WTC11 (cell line): ENCODE measurements around the gene LBH. TPM values are rescaled to one million over a fixed set of nuclear protein-coding genes. Genes with fewer than 3 reads are reported as not detected.

ENCODE experiments used
- ATAC-seq: fragments of 200-7000 bp; cut with Tn5 transposase; 2 replicates; pipeline ENCODE4 v1.10.0; 2021; ENCODE audit warnings: mild to moderate bottlenecking, moderate library complexity
- CTCF ChIA-PET: fragments of 300-600 bp; sonication (Branson Sonifier 250); formaldehyde crosslinking; loops from one replicate; lab custom pipeline; 2021; ENCODE audit warnings: antibody characterized with exemption; lab: Charles Lee
- POLR2A ChIA-PET: fragments of 350-600 bp; sonication (Branson Sonifier 250); formaldehyde crosslinking; loops from one replicate; lab custom pipeline; 2021; ENCODE audit warnings: antibody characterized with exemption; lab: Charles Lee
- DNase-seq: peaks from one replicate; pipeline ENCODE4 v3.0.0; 2021; ENCODE audit warnings: low spot score
- H3K27ac Mint-ChIP-seq: 2 replicates; pipeline ENCODE4 v1.8.0; 2021; ENCODE audit warnings: mixed read lengths
- H3K27me3 Mint-ChIP-seq: 2 replicates; pipeline ENCODE4 v1.8.0; 2021; ENCODE audit warnings: low read depth, mild to moderate bottlenecking, moderate library complexity, mixed read lengths
- H3K36me3 Mint-ChIP-seq: 2 replicates; pipeline ENCODE4 v1.8.0; 2021; ENCODE audit warnings: mixed read lengths
- H3K4me1 Mint-ChIP-seq: 2 replicates; pipeline ENCODE4 v1.8.0; 2022; ENCODE audit warnings: mixed read lengths
- H3K4me3 Mint-ChIP-seq: 2 replicates; pipeline ENCODE4 v1.8.0; 2021; ENCODE audit warnings: mild to moderate bottlenecking, moderate library complexity, mixed read lengths
- H3K9me3 Mint-ChIP-seq: 2 replicates; pipeline ENCODE4 v1.8.0; 2021; ENCODE audit warnings: mixed read lengths
- ATF1 ChIP-seq: sonication (generic); formaldehyde crosslinking; IDR thresholded peaks from 2 replicates; pipeline ENCODE4 v1.8.1; 2023; ENCODE audit warnings: mild to moderate bottlenecking, moderate library complexity, missing genetic modification reagents
- ATF2 ChIP-seq: sonication (generic); formaldehyde crosslinking; IDR thresholded peaks from 2 replicates; pipeline ENCODE4 v1.8.1; 2022; ENCODE audit warnings: low read depth, missing genetic modification reagents, borderline replicate concordance
- CDX4 ChIP-seq: fragments of 250-450 bp; sonication (Bioruptor Pico); IDR thresholded peaks from 2 replicates; pipeline ENCODE4 v1.9.0; 2021; ENCODE audit warnings: moderate library complexity, mild to moderate bottlenecking, inconsistent platforms, borderline replicate concordance
- CREM ChIP-seq: sonication (generic); formaldehyde crosslinking; IDR thresholded peaks from 2 replicates; pipeline ENCODE4 v1.8.1; 2022; ENCODE audit warnings: mild to moderate bottlenecking, missing genetic modification reagents, moderate library complexity
- E2F5 ChIP-seq: sonication (generic); formaldehyde crosslinking; IDR thresholded peaks from 2 replicates; pipeline ENCODE4 v1.8.1; 2022; ENCODE audit warnings: mild to moderate bottlenecking, moderate library complexity, missing genetic modification reagents
- ETV6 ChIP-seq: sonication (generic); formaldehyde crosslinking; IDR thresholded peaks from 2 replicates; pipeline ENCODE4 v1.8.1; 2022; ENCODE audit warnings: mild to moderate bottlenecking, missing genetic modification reagents
- FOXJ3 ChIP-seq: sonication (generic); formaldehyde crosslinking; IDR thresholded peaks from 2 replicates; pipeline ENCODE4 v1.9.0; 2021; ENCODE audit warnings: missing genetic modification reagents, mild to moderate bottlenecking, borderline replicate concordance
- GABPB1 ChIP-seq: sonication (generic); formaldehyde crosslinking; IDR thresholded peaks from 2 replicates; pipeline ENCODE4 v1.8.1; 2023; ENCODE audit warnings: mild to moderate bottlenecking, missing genetic modification reagents
- KAT7 ChIP-seq: sonication (generic); formaldehyde crosslinking; IDR thresholded peaks from 2 replicates; pipeline ENCODE4 v1.8.1; 2023; ENCODE audit warnings: missing genetic modification reagents, mild to moderate bottlenecking, borderline replicate concordance
- NFYB ChIP-seq: sonication (generic); formaldehyde crosslinking; conservative IDR thresholded peaks from 2 replicates; pipeline ENCODE4 v1.8.0; 2022; ENCODE audit warnings: low read depth, missing genetic modification reagents
- PRDM15 ChIP-seq: sonication (generic); formaldehyde crosslinking; IDR thresholded peaks from 2 replicates; pipeline ENCODE4 v1.8.0; 2022; ENCODE audit warnings: missing genetic modification reagents
- TCF7 ChIP-seq: sonication (generic); formaldehyde crosslinking; IDR thresholded peaks from 2 replicates; pipeline ENCODE4 v1.8.0; 2022; ENCODE audit warnings: mild to moderate bottlenecking, low read depth, missing genetic modification reagents, moderate library complexity
- TP53 ChIP-seq: sonication (generic); formaldehyde crosslinking; IDR thresholded peaks from 2 replicates; pipeline ENCODE4 v1.8.1; 2023; ENCODE audit warnings: mild to moderate bottlenecking, missing genetic modification reagents
- ZBTB43 ChIP-seq: sonication (generic); formaldehyde crosslinking; IDR thresholded peaks from 2 replicates; pipeline ENCODE4 v1.8.1; 2023; ENCODE audit warnings: mild to moderate bottlenecking, missing genetic modification reagents
- ZNF219 ChIP-seq: sonication (generic); formaldehyde crosslinking; IDR thresholded peaks from 2 replicates; pipeline ENCODE4 v1.8.0; 2023; ENCODE audit warnings: missing genetic modification reagents, mild to moderate bottlenecking, borderline replicate concordance
- ZNF232 ChIP-seq: sonication (generic); formaldehyde crosslinking; IDR thresholded peaks from 2 replicates; pipeline ENCODE4 v1.8.0; 2022; ENCODE audit warnings: mild to moderate bottlenecking, missing genetic modification reagents
- ZNF263 ChIP-seq: sonication (generic); formaldehyde crosslinking; IDR thresholded peaks from 2 replicates; pipeline ENCODE4 v1.8.1; 2022; ENCODE audit warnings: low read depth, mild to moderate bottlenecking, moderate library complexity, missing genetic modification reagents
- ZNF396 ChIP-seq: fragments of 250-450 bp; sonication (Bioruptor Pico); IDR thresholded peaks from 2 replicates; pipeline ENCODE4 v1.8.0; 2021; ENCODE audit warnings: mild to moderate bottlenecking, moderate library complexity, borderline replicate concordance
- total RNA-seq: library from RNA; stranded (reverse); gene quantifications from 3 replicates; pipeline ENCODE4 v1.2.3, GENCODE V29; 2021

LBH gene
- total RNA-seq, 1 experiment from 2014 or later = 47.3 TPM

- peaks cover 14% of the 10 kb centered on the region for H3K9me3 Mint-ChIP-seq
- no peak for ATAC-seq
- 0 out of 2 replicates have a peak, but pooled peaks cover 6% of the 10 kb centered on the region for H3K36me3 Mint-ChIP-seq
- POLR2A ChIA-PET = no interaction called here
- H3K4me3 Mint-ChIP-seq = no peak overlapping the region
- TF ChIP-seq NFYB (CRISPR knock-in tag) = no peak
- no peak for TF ChIP-seq ATF1 (CRISPR knock-in tag)
- TF ChIP-seq E2F5 (CRISPR knock-in tag) = no peak
- DNase-seq = no peak
- no peaks in the 10 kb centered on the region for H3K27me3 Mint-ChIP-seq
- H3K4me1 Mint-ChIP-seq = peaks cover 22% of the 10 kb centered on the region
- CTCF ChIA-PET = interaction anchor here (1.0 to 2.3 kb wide), 4 partner anchors 17 to 520 kb away, joined by 3 to 8 read pairs (median 4); no protein-coding TSS in a partner anchor
- H3K27ac Mint-ChIP-seq = no peak overlapping the region
These were observed 40.2 kb upstream of the LBH start for GRCh38 chr2:30191107-30191506.

- Mint-ChIP-seq H3K9me3 (peaks cover 14% of the 10 kb centered on the region), H3K4me1 (peaks cover 22% of the 10 kb centered on the region), H3K27me3 (no peaks in the 10 kb centered on the region), H3K36me3 (0 out of 2 replicates have a peak, but pooled peaks cover 6% of the 10 kb centered on the region), H3K4me3 (no peak overlapping the region), H3K27ac (no peak overlapping the region)
- TF ChIP-seq CREM (no peak), ZNF263 (CRISPR knock-in tag) (no peak), FOXJ3 (CRISPR knock-in tag) (no peak), TCF7 (no peak), GABPB1 (no peak)
- ATAC-seq = no peak
- ChIA-PET POLR2A (no interaction called here), CTCF (interaction anchor here (0.5 to 2.3 kb wide), 5 partner anchors 12 to 520 kb away, joined by 3 to 8 read pairs (median 3); no protein-coding TSS in a partner anchor)
- DNase-seq = no peak
These were observed 39.5 kb upstream of the LBH start for GRCh38 chr2:30191819-30192271.

GRCh38 chr2:30192314-30192713 lies 39.0 kb upstream of the LBH start:
- no peak overlapping the region for H3K4me3 Mint-ChIP-seq
- H3K27ac Mint-ChIP-seq = no peak overlapping the region
- no peak for TF ChIP-seq ZNF232 (CRISPR knock-in tag)
- no peak for TF ChIP-seq ETV6 (CRISPR knock-in tag)
- no peak for TF ChIP-seq KAT7
- TF ChIP-seq CDX4 (CRISPR knock-in tag) = no peak
- TF ChIP-seq ZNF396 (CRISPR knock-in tag) = no peak
- TF ChIP-seq ZBTB43 (CRISPR knock-in tag) = no peak
- no peak for TF ChIP-seq ZNF219 (CRISPR knock-in tag)
- no peak for TF ChIP-seq PRDM15 (CRISPR knock-in tag)
- TF ChIP-seq ATF2 (CRISPR knock-in tag) = no peak
- TF ChIP-seq TP53 (CRISPR knock-in tag) = no peak
- POLR2A ChIA-PET = no interaction called here
- H3K9me3 Mint-ChIP-seq = peaks cover 14% of the 10 kb centered on the region
- no peak for ATAC-seq
- CTCF ChIA-PET = interaction anchor here (0.5 to 2.1 kb wide), 5 partner anchors 11 to 519 kb away, joined by 3 to 8 read pairs (median 3); no protein-coding TSS in a partner anchor
- H3K4me1 Mint-ChIP-seq = peaks cover 22% of the 10 kb centered on the region
- H3K36me3 Mint-ChIP-seq = 0 out of 2 replicates have a peak, but pooled peaks cover 6% of the 10 kb centered on the region
- no peaks in the 10 kb centered on the region for H3K27me3 Mint-ChIP-seq
- DNase-seq = no peak
